ENCODE data around the gene EEF2KMT. TPM values are rescaled to one million over a fixed set of nuclear protein-coding genes. Genes with fewer than 3 reads are reported as not detected.

The EEF2KMT gene
- total RNA-seq, 4 donors from 2014 or later, result 5.9 to 16.0 (median 9.1) TPM

DNA sequence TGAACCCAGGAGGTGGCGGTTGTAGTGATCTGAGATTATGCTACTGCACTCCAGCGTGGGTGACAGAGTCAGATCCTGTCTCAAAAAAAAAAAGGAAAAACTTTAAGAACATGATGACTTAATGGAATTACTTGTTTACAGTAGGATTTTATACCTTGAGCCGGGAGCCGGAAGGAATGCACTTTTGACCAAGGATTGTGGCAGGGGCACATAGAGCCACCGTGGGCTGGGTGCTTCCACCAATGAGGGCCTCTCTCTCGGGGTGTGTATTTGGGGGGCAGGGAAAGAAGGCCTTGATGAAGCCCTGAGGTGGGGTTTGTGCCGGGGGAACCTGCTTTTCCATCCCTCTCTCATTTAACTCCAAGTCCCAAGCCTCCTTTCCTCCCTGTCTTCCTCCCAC is 57.1 kb downstream of the EEF2KMT start:
- H3K4me1 ChIP-seq, result no peaks in the 10 kb centered on the region
- H3K27ac ChIP-seq, result no peak overlapping the region
- no peaks in the 10 kb centered on the region for H3K9me3 ChIP-seq
- TF ChIP-seq, protein P1, sequence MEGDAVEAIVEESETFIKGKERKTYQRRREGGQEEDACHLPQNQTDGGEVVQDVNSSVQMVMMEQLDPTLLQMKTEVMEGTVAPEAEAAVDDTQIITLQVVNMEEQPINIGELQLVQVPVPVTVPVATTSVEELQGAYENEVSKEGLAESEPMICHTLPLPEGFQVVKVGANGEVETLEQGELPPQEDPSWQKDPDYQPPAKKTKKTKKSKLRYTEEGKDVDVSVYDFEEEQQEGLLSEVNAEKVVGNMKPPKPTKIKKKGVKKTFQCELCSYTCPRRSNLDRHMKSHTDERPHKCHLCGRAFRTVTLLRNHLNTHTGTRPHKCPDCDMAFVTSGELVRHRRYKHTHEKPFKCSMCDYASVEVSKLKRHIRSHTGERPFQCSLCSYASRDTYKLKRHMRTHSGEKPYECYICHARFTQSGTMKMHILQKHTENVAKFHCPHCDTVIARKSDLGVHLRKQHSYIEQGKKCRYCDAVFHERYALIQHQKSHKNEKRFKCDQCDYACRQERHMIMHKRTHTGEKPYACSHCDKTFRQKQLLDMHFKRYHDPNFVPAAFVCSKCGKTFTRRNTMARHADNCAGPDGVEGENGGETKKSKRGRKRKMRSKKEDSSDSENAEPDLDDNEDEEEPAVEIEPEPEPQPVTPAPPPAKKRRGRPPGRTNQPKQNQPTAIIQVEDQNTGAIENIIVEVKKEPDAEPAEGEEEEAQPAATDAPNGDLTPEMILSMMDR (IDR thresholded peaks at IDR 0.05), result no peak
- TF ChIP-seq POLR2A (IDR thresholded peaks at IDR 0.05) (no peak), EP300 (IDR thresholded peaks at IDR 0.05) (no peak), POLR2AphosphoS5 (IDR thresholded peaks at IDR 0.05) (no peak)
- ATAC-seq, result no peak
- H3K27me3 ChIP-seq, result peaks cover 7% of the 10 kb centered on the region
- WGBS, 2 donors (ENCODE audit: low coverage in 1 of 2), result 48 to 71% methylated on average over 5 to 6 of the region's 7 CpGs
- H3K4me3 ChIP-seq, result no peak overlapping the region
- peaks cover 0 to 24% of the 10 kb centered on the region in 2 donors for H3K36me3 ChIP-seq

DNA sequence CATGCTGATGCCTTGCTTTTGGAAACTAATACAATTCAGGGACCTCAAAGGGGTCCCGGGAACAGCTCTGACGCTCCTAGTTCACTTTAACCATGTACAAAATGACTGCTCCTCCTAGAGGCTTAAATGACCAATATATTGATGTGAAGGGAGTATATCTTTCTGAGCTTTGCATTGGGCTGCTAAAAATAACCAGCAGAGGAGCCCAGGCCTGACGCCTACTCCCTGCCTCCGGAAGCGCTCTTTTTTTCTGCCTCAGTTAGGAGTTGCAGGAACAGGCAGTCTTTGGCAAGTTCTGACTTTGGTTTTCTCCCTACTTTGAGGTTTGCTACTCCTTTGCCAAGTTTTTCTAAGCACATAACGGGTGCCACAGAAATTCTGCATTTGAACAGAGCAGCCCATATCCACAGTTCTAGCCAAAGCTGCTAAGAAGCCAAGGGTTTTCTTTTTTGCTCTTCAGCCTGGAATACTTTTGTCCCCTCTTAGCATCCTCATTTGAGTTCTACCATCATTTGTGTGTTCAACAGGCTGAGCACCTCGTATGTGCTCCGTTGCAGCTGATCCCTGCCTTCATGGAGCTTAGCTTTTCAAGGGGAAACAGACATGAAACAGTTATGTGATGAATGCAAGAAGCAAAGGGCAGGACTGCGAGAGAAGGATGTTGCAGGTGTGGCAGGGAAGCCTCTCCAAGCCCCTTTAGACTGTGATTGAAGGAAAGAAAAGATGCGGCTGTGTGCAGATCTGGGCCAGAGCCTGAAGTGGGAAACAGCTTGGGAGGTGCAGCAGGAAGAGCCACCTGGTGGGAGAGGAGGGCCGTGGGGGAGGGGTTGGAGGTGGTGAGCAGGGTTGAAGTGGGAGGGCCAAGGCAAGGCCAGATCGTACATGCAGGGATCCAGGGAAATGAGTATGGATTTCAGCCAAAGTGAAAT is 61.1 kb downstream of the EEF2KMT start:
- no peaks in the 10 kb centered on the region for H3K36me3 ChIP-seq
- 26 to 49% methylated on average over 8 to 10 of the region's 12 CpGs for WGBS, 2 donors (ENCODE audit: low coverage in 1 of 2)
- no peaks in the 10 kb centered on the region for H3K9me3 ChIP-seq
- H3K4me1 ChIP-seq, result peaks cover 2 to 26% (median 7%) of the 10 kb centered on the region in 3 donors
- TF ChIP-seq EP300 (IDR thresholded peaks at IDR 0.05) (no peak), POLR2AphosphoS5 (IDR thresholded peaks at IDR 0.05) (no peak), POLR2A (IDR thresholded peaks at IDR 0.05) (no peak)
- TF ChIP-seq, protein P1 (IDR thresholded peaks at IDR 0.05), result no peak
- no peak for ATAC-seq
- H3K27ac ChIP-seq, result no peak overlapping the region
- H3K27me3 ChIP-seq, result no peaks in the 10 kb centered on the region
- no peak overlapping the region for H3K4me3 ChIP-seq

DNA sequence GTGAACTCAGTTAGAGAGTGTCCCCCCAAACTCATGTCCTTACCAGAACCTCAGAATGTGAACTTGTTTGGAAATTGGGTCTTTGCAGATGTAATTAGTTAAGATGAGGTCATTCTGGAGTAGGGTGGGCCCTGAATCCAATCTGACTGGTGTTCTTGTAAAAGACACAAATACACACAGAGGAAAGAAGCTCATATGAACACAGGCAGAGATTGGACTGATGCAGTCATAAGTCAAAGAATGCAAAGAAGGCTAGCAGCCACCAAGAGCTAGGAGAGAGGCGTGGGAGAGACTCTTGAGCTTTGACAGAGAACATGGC is 61.7 kb downstream of the EEF2KMT start:
- H3K4me3 ChIP-seq, result no peak overlapping the region
- H3K4me1 ChIP-seq, result peaks cover 2 to 26% (median 7%) of the 10 kb centered on the region in 3 donors
- no peak overlapping the region for H3K27ac ChIP-seq
- H3K9me3 ChIP-seq, result no peaks in the 10 kb centered on the region
- TF ChIP-seq, protein P1 (IDR thresholded peaks at IDR 0.05), result no peak
- TF ChIP-seq EP300 (IDR thresholded peaks at IDR 0.05), result no peak
- no peak for TF ChIP-seq POLR2A (IDR thresholded peaks at IDR 0.05)
- no peak for TF ChIP-seq POLR2AphosphoS5 (IDR thresholded peaks at IDR 0.05)
- no peaks in the 10 kb centered on the region for H3K27me3 ChIP-seq
- WGBS, 2 donors (ENCODE audit: low coverage in 1 of 2), result 50% methylated on average over 1 of the region's 1 CpG
- H3K36me3 ChIP-seq, result peaks cover 0 to 6% of the 10 kb centered on the region in 2 donors
- ATAC-seq, result no peak

Other genes starting within 250 kb of the EEF2KMT start
- gene PPL, start 160.6 kb downstream of the EEF2KMT start, total RNA-seq, result 10 to 100 TPM; 53.7 to 82.5 (median 76.5) TPM
- gene SEC14L5, start 139.5 kb downstream of the EEF2KMT start, total RNA-seq, result 1 to 10 TPM in 1 of 4 donors, under 1 TPM in 3; 0.16 to 1.3 (median 0.75) TPM
- gene NAGPA, start 63.9 kb downstream of the EEF2KMT start, total RNA-seq, result 10 to 100 TPM; 17.8 to 37.8 (median 27.7) TPM
- gene C16orf89, start 31.8 kb downstream of the EEF2KMT start, total RNA-seq, result 10 to 100 TPM in 2 of 4 donors, 1 to 10 TPM in 1, under 1 TPM in 1; 0.62 to 21.0 (median 7.7) TPM
- 10 to 100 TPM in 3 of 4 donors, 1 to 10 TPM in 1; 6.4 to 16.8 (median 12.9) TPM for gene ALG1, start 26.0 kb downstream of the EEF2KMT start, total RNA-seq